HCT116 (cell line): ENCODE measurements around the gene EIF2B5. TPM values are rescaled to one million over a fixed set of nuclear protein-coding genes. Genes with fewer than 3 reads are reported as not detected.
A peak's percentile ranks its signal among the peaks of the same experiment; 100 is the strongest.
"Not testable (repeated sequence)": the region's sequence is repeated elsewhere in the genome, so short reads cannot be mapped to it uniquely, and the experiment has no call there.

Source experiments
- ATAC-seq: fragments of 200-7000 bp; cut with Tn5 transposase; 2 replicates; pipeline ENCODE4 v1.9.1; 2020; ENCODE audit warnings: mild to moderate bottlenecking, moderate library complexity
- BruUV-seq: library from RNA; stranded (reverse); fragments of 400-500 nt; replicated peaks from 2 replicates; lab custom pipeline; 2021; lab: Mats Ljungman, UMichigan
- CTCF ChIA-PET: fragments of 300-600 bp; sonication (Branson Sonifier 250); formaldehyde crosslinking; loops from one replicate; lab custom pipeline; 2021; ENCODE audit warnings: antibody characterized with exemption; lab: Charles Lee
- POLR2A ChIA-PET: fragments of 300-600, 350-600 bp; sonication (Branson Sonifier 250); formaldehyde crosslinking; loops from one replicate; lab custom pipeline; 2021; ENCODE audit warnings: antibody characterized with exemption; lab: Charles Lee
- RAD21 ChIA-PET, 2 experiments: fragments of 300-600 bp; sonication (Branson Sonifier 250); formaldehyde crosslinking; loops; one replicate each; lab custom pipeline; 2023; ENCODE audit warnings: low total read pairs in 2 of 2; ENCODE audit not compliant: uncharacterized antibody in 2 of 2, unreplicated experiment in 2 of 2, low non-redundant PET in 1 of 2; lab: Charles Lee
- DNase-seq: peaks from one replicate; pipeline ENCODE4 v3.0.0-alpha.2; 2010; ENCODE audit warnings: low read depth, low spot score
- H2AFZ ChIP-seq: fragments of 200-600 bp; shearing (Covaris generic), sonication (generic); 2 replicates; pipeline ENCODE4 v1.6.1; 2017; ENCODE audit warnings: low read depth, mixed run types, mixed read lengths, antibody characterized with exemption, low read length; ENCODE audit not compliant: poor library complexity, severe bottlenecking
- H3K27ac ChIP-seq: 2 replicates; pipeline ENCODE4 v1.5.1; 2012; ENCODE audit warnings: low read depth, low read length
- H3K27me3 ChIP-seq: fragments of 200-600 bp; sonication (generic); 2 replicates; pipeline ENCODE4 v1.6.1; 2016; ENCODE audit warnings: mixed run types, low read length, mixed read lengths; ENCODE audit not compliant: insufficient read depth
- H3K36me3 ChIP-seq, 2 experiments: fragments of 200-500 bp in 1 of 2; fragments of 200-600 bp in 1 of 2; sonication (Bioruptor generic) in 1 of 2; sonication (generic) in 1 of 2; 2 replicates each; pipeline versions ENCODE4 v1.5.1 to v1.6.1; 2014 to 2016; ENCODE audit warnings: low read length in 2 of 2, inconsistent platforms in 1 of 2, mixed read lengths in 1 of 2, mixed run types in 1 of 2; ENCODE audit not compliant: insufficient read depth in 2 of 2, control insufficient read depth in 1 of 2
- H3K4me1 ChIP-seq, 2 experiments: fragments of 200-600 bp in 1 of 2; sonication (generic) in 1 of 2; 2 replicates each; pipeline versions ENCODE4 v1.5.1 to v1.6.1; 2012 to 2017; ENCODE audit warnings: low read length in 2 of 2, inconsistent platforms in 1 of 2, mild to moderate bottlenecking in 1 of 2, mixed read lengths in 1 of 2, mixed run types in 1 of 2, moderate library complexity in 1 of 2; ENCODE audit not compliant: insufficient read depth in 2 of 2, control insufficient read depth in 1 of 2
- H3K4me2 ChIP-seq: fragments of 200-600 bp; sonication (generic); 2 replicates; pipeline ENCODE4 v1.6.1; 2017; ENCODE audit warnings: mixed run types, low read length, mixed read lengths
- H3K4me3 ChIP-seq, 2 experiments: fragments of 200-600 bp in 1 of 2; sonication (generic) in 1 of 2; replicated peaks in 1 of 2; 2 replicates each; pipeline ENCODE4 v1.5.1; 2011 to 2016; ENCODE audit warnings: low read length in 2 of 2, control low read depth in 1 of 2, low read depth in 1 of 2, mild to moderate bottlenecking in 1 of 2, mixed read lengths in 1 of 2, mixed run types in 1 of 2
- H3K79me2 ChIP-seq: fragments of 200-600 bp; sonication (generic); 2 replicates; pipeline ENCODE4 v1.6.1; 2017; ENCODE audit warnings: mild to moderate bottlenecking, mixed run types, low read length, moderate library complexity, mixed read lengths; ENCODE audit not compliant: insufficient read depth
- H3K9ac ChIP-seq: fragments of 200-600 bp; sonication (generic); 2 replicates; pipeline ENCODE4 v1.6.1; 2016; ENCODE audit warnings: low read length, mixed read lengths
- H3K9me2 ChIP-seq: fragments of 200-600 bp; sonication (generic), shearing (Covaris generic); 2 replicates; pipeline ENCODE4 v1.6.1; 2017; ENCODE audit warnings: mixed run types, mild to moderate bottlenecking, moderate library complexity; ENCODE audit not compliant: insufficient read depth
- H3K9me3 ChIP-seq, 2 experiments: fragments of 200-500 bp in 1 of 2; fragments of 200-600 bp in 1 of 2; sonication (Bioruptor generic) in 1 of 2; sonication (generic) in 1 of 2; 2 replicates each; pipeline ENCODE4 v1.6.1; 2014 to 2017; ENCODE audit warnings: low read length in 2 of 2, mixed read lengths in 2 of 2, inconsistent platforms in 1 of 2, low read depth in 1 of 2, mild to moderate bottlenecking in 1 of 2, mixed run types in 1 of 2, moderate library complexity in 1 of 2; ENCODE audit not compliant: control insufficient read depth in 1 of 2, insufficient read depth in 1 of 2
- H4K20me1 ChIP-seq: fragments of 200-600 bp; sonication (generic), shearing (Covaris generic); 2 replicates; pipeline ENCODE4 v1.6.1; 2017; ENCODE audit warnings: mixed run types, mild to moderate bottlenecking, moderate library complexity; ENCODE audit not compliant: insufficient read depth
- CBX3 ChIP-seq: IDR thresholded peaks from 2 replicates; pipeline ENCODE4 v1.6.1; 2012; ENCODE audit warnings: low read depth
- CEBPB ChIP-seq: IDR thresholded peaks from 2 replicates; pipeline ENCODE4 v1.6.1; 2012; ENCODE audit warnings: low read depth
- JUND ChIP-seq: IDR thresholded peaks from 2 replicates; pipeline ENCODE4 v1.6.1; 2012
- POLR2AphosphoS5 ChIP-seq: IDR thresholded peaks from 2 replicates; pipeline ENCODE4 v1.6.1; 2011; ENCODE audit warnings: mild to moderate bottlenecking, low read depth, low read length, moderate library complexity
- REST ChIP-seq: IDR thresholded peaks from 2 replicates; pipeline ENCODE4 v1.6.1; 2012; ENCODE audit warnings: low read depth
- SP1 ChIP-seq: IDR thresholded peaks from 2 replicates; pipeline ENCODE4 v1.6.1; 2012; ENCODE audit warnings: low read depth
- TCF7L2 ChIP-seq: IDR thresholded peaks from 2 replicates; pipeline ENCODE4 v1.7.0; 2011; ENCODE audit warnings: borderline replicate concordance, inconsistent platforms; ENCODE audit not compliant: insufficient read depth, insufficient read length; ENCODE audit errors: extremely low read depth
- intact Hi-C: fragments of 100-400 bp; cut with micrococcal nuclease; formaldehyde crosslinking; loops from 2 replicates; pipeline ENCODE4 v1.10.0; 2022
- total RNA-seq: library from RNA; stranded (reverse); gene quantifications from one replicate; pipeline ENCODE4 v1.2.1, GENCODE V29; 2021; ENCODE audit not compliant: unreplicated experiment
- TF ChIP-seq, protein P1 (sequence below), 3 experiments: fragments of 200-600 bp in 1 of 3; sonication (generic) in 1 of 3; IDR thresholded peaks in 2 of 3; conservative IDR thresholded peaks in 1 of 3; 2 replicates each; pipeline ENCODE4 v1.5.1; 2012 to 2017; ENCODE audit warnings: low read depth in 2 of 3, low read length in 2 of 3, antibody characterized with exemption in 1 of 3, borderline replicate concordance in 1 of 3, control low read depth in 1 of 3, mild to moderate bottlenecking in 1 of 3, mixed read lengths in 1 of 3, mixed run types in 1 of 3, moderate library complexity in 1 of 3; ENCODE audit not compliant: insufficient read depth in 1 of 3

Gene EIF2B5
- total RNA-seq, 1 experiment from 2014 or later = 50.3 TPM

DNA sequence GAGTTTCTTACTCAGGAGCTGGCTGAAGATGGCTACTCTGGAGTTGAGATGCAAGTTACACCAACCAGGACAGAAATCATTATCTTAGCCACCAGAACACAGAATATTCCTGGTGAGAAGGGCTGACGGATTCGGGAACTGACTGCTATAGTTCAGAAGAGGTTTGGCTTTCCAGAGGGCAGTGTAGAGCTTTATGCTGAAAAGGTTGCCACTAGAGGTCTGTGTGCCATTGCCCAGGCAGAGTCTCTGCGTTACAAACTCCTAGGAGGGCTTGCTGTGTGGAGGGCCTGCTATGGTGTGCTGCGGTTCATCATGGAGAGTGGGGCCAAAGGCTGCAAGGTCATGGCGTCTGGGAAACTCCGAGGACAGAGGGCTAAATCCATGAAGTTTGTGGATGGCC is 14.6 kb downstream of the EIF2B5 start:
- H3K9me3 ChIP-seq, H3K4me2 ChIP-seq, H3K4me3 ChIP-seq, H3K36me3 ChIP-seq, DNase-seq, H3K27me3 ChIP-seq, H3K79me2 ChIP-seq, CTCF ChIA-PET, BruUV-seq, H2AFZ ChIP-seq, H3K9me2 ChIP-seq, H3K27ac ChIP-seq, H4K20me1 ChIP-seq, H3K9ac ChIP-seq: not testable (repeated sequence)
- ChIA-PET POLR2A (interaction anchor here (1.0 kb wide), 1 partner anchor 15 kb away, joined by 3 read pairs; the partner anchor contains the start of gene EIF2B5), RAD21 (interaction anchor here in 1 of 2 experiments (0.6 to 0.8 kb wide), 2 partner anchors 122 to 387 kb away, joined by 4 read pairs; no protein-coding TSS in a partner anchor)
- TF ChIP-seq, protein P1, sequence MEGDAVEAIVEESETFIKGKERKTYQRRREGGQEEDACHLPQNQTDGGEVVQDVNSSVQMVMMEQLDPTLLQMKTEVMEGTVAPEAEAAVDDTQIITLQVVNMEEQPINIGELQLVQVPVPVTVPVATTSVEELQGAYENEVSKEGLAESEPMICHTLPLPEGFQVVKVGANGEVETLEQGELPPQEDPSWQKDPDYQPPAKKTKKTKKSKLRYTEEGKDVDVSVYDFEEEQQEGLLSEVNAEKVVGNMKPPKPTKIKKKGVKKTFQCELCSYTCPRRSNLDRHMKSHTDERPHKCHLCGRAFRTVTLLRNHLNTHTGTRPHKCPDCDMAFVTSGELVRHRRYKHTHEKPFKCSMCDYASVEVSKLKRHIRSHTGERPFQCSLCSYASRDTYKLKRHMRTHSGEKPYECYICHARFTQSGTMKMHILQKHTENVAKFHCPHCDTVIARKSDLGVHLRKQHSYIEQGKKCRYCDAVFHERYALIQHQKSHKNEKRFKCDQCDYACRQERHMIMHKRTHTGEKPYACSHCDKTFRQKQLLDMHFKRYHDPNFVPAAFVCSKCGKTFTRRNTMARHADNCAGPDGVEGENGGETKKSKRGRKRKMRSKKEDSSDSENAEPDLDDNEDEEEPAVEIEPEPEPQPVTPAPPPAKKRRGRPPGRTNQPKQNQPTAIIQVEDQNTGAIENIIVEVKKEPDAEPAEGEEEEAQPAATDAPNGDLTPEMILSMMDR (IDR thresholded peaks at IDR 0.05 in 2 of 3, conservative IDR thresholded peaks at IDR 0.05 in 1 of 3; ENCODE audit: borderline replicate concordance in 1 of 3, insufficient read depth in 1 of 3, low read depth in 2 of 3, low read length in 2 of 3) = peak; percentile 18 to 62 (median 23); a peak in 2 of 6 replicates
- peak; percentile 57 for ATAC-seq
- intact Hi-C loops = loop anchor here (1.0 kb wide), 1 partner anchor 140 kb away; no protein-coding TSS in a partner anchor
- H3K4me1 ChIP-seq = peaks cover 0 to 24% of the 10 kb centered on the region in 2 experiments; a peak in 2 of 4 replicates

GRCh38 chr3:184154885-184155643 is 19.9 kb downstream of the EIF2B5 start, which contains the start of gene DVL3:
Gene DVL3, plus strand, starts transcription at chr3:184155377. Its CDS starts 259 bp downstream, at chr3:184155636.
- H3K27ac ChIP-seq = peak within 1 kb of the TSS; percentile 89
- peak within 1 kb of the TSS; percentile 93 for H3K4me2 ChIP-seq
- ChIA-PET POLR2A (interaction anchor here (0.6 kb wide), 1 partner anchor 19 kb away, joined by 6 read pairs; no protein-coding TSS in a partner anchor), RAD21 (no interaction called here), CTCF (interaction anchor here (0.6 kb wide), 1 partner anchor 260 kb away, joined by 3 read pairs; no protein-coding TSS in a partner anchor)
- peaks cover 7 to 21% of the 10 kb centered on the region in 2 experiments; a peak in 3 of 4 replicates for H3K4me1 ChIP-seq
- H4K20me1 ChIP-seq = no peaks in the 10 kb centered on the region
- no TSS peak for BruUV-seq
- no peaks in the 10 kb centered on the region for H3K9me2 ChIP-seq
- no peaks in the 10 kb centered on the region for H3K9me3 ChIP-seq
- peaks cover 43% of the 10 kb centered on the region for H3K79me2 ChIP-seq
- H3K9ac ChIP-seq = peak within 1 kb of the TSS; percentile 82
- DNase-seq (no peak), ATAC-seq (peak; percentile 86)
- peak within 1 kb of the TSS; percentile 82 to 93 for H3K4me3 ChIP-seq
- peak within 1 kb of the TSS; percentile 81 for H2AFZ ChIP-seq
- H3K27me3 ChIP-seq = no peaks in the 10 kb centered on the region
- no peaks in the 10 kb centered on the region for H3K36me3 ChIP-seq
- intact Hi-C loops = no loop called here
- peak; percentile 58 for TF ChIP-seq POLR2AphosphoS5
- peak; percentile 71 for TF ChIP-seq TCF7L2
- no peak for TF ChIP-seq CEBPB
- no peak for TF ChIP-seq REST
- no peak for TF ChIP-seq SP1
- no peak for TF ChIP-seq CBX3
- TF ChIP-seq, protein P1 (IDR thresholded peaks at IDR 0.05 in 2 of 3, conservative IDR thresholded peaks at IDR 0.05 in 1 of 3; ENCODE audit: borderline replicate concordance in 1 of 3, insufficient read depth in 1 of 3, low read depth in 2 of 3, low read length in 2 of 3) = no peak
- TF ChIP-seq JUND = no peak
